ENCODE data around the gene YARS1. TPM values are rescaled to one million over a fixed set of nuclear protein-coding genes. Genes with fewer than 3 reads are reported as not detected.
"Not testable (repeated sequence)": the region's sequence is repeated elsewhere in the genome, so short reads cannot be mapped to it uniquely, and the experiment has no call there.

YARS1 gene
- total RNA-seq, 1 experiment from 2014 or later = 180 TPM

GRCh38 chr1:32806910-32807523 lies 10.1 kb downstream of the YARS1 start:
- no peak for DNase-seq
- POLR2A ChIA-PET (ENCODE audit: unreplicated experiment) = no interaction called here
- intact Hi-C loops (cut with micrococcal nuclease; ENCODE audit: unreplicated experiment) = no loop called here
- H3K4me2 ChIP-seq = no peak overlapping the region
- no peak overlapping the region for H3K27ac ChIP-seq
- no peaks in the 10 kb centered on the region for H3K4me1 ChIP-seq (replicated peaks; ENCODE audit: insufficient read depth)
- CTCF ChIA-PET = no interaction called here
- no peak overlapping the region for H2AFZ ChIP-seq
- peaks cover 70% of the 10 kb centered on the region for H4K20me1 ChIP-seq (ENCODE audit: insufficient read depth)
- peaks cover 73% of the 10 kb centered on the region for H3K36me3 ChIP-seq (ENCODE audit: low read depth)
- no peaks in the 10 kb centered on the region for H3K9me2 ChIP-seq (ENCODE audit: insufficient read depth)
- H3K4me3 ChIP-seq = no peak overlapping the region
- no peaks in the 10 kb centered on the region for H3K9me3 ChIP-seq (ENCODE audit: insufficient read depth, low read depth)
- peaks cover 75% of the 10 kb centered on the region for H3K79me2 ChIP-seq (ENCODE audit: low read depth)
- TF ChIP-seq CTCF (conservative IDR thresholded peaks at IDR 0.05) (no peak), EZH2 (IDR thresholded peaks at IDR 0.05; ENCODE audit: low read depth) (no peak)
- H3F3A ChIP-seq (ENCODE audit: insufficient read depth, low read depth) = peaks cover 43% of the 10 kb centered on the region
- H3K27me3 ChIP-seq (ENCODE audit: insufficient read depth, low read depth) = no peaks in the 10 kb centered on the region
- no TSS peak for BruUV-seq (replicated peaks)

GRCh38 chr1:32806290-32806689 lies 10.9 kb downstream of the YARS1 start:
- Histone ChIP-seq H3K4me1 (replicated peaks; ENCODE audit: insufficient read depth) (0 out of 2 replicates have a peak, but pooled peaks cover 4% of the 10 kb centered on the region), H3K9me3 (ENCODE audit: insufficient read depth, low read depth) (no peaks in the 10 kb centered on the region), H3K36me3 (ENCODE audit: low read depth) (peaks cover 69% of the 10 kb centered on the region), H4K20me1 (ENCODE audit: insufficient read depth) (peaks cover 62% of the 10 kb centered on the region), H3K27ac (no peak overlapping the region), H3K9me2 (ENCODE audit: insufficient read depth) (no peaks in the 10 kb centered on the region), H3K27me3 (ENCODE audit: insufficient read depth, low read depth) (no peaks in the 10 kb centered on the region), H3F3A (ENCODE audit: insufficient read depth, low read depth) (peaks cover 43% of the 10 kb centered on the region), H3K4me2 (no peak overlapping the region), H3K4me3 (no peak overlapping the region), H2AFZ (no peak overlapping the region), H3K79me2 (ENCODE audit: low read depth) (peaks cover 72% of the 10 kb centered on the region)
- CTCF ChIA-PET = no interaction called here
- POLR2A ChIA-PET (ENCODE audit: unreplicated experiment) = no interaction called here
- TF ChIP-seq EZH2 (IDR thresholded peaks at IDR 0.05; ENCODE audit: low read depth) = no peak
- TF ChIP-seq CTCF (conservative IDR thresholded peaks at IDR 0.05) = no peak
- DNase-seq = no peak
- intact Hi-C loops (cut with micrococcal nuclease; ENCODE audit: unreplicated experiment) = no loop called here
- BruUV-seq (replicated peaks) = no TSS peak

- POLR2A ChIA-PET (ENCODE audit: unreplicated experiment); H3K4me2 ChIP-seq; H3K27ac ChIP-seq; DNase-seq; intact Hi-C loops (cut with micrococcal nuclease; ENCODE audit: unreplicated experiment); H3K4me3 ChIP-seq; H3K27me3 ChIP-seq (ENCODE audit: insufficient read depth, low read depth); H3K9me3 ChIP-seq (ENCODE audit: insufficient read depth, low read depth); H3K9me2 ChIP-seq (ENCODE audit: insufficient read depth); H2AFZ ChIP-seq; BruUV-seq (replicated peaks); CTCF ChIA-PET: not testable (repeated sequence)
- peaks cover 62% of the 10 kb centered on the region for H3F3A ChIP-seq (ENCODE audit: insufficient read depth, low read depth)
- H3K4me1 ChIP-seq (replicated peaks; ENCODE audit: insufficient read depth) = peaks cover 22% of the 10 kb centered on the region
- peaks cover 73% of the 10 kb centered on the region for H3K79me2 ChIP-seq (ENCODE audit: low read depth)
- H4K20me1 ChIP-seq (ENCODE audit: insufficient read depth) = peaks cover 44% of the 10 kb centered on the region
- peaks cover 71% of the 10 kb centered on the region for H3K36me3 ChIP-seq (ENCODE audit: low read depth)
These were observed 12.7 kb downstream of the YARS1 start for GRCh38 chr1:32804460-32804859.

Data from PC-9 (cell line).